Keratinocyte (primary cell): Measurements from ENCODE around the gene WDR49. TPM values are rescaled to one million over a fixed set of nuclear protein-coding genes. Genes with fewer than 3 reads are reported as not detected.

ENCODE experiments used
- DNase-seq: peaks from one replicate; pipeline ENCODE4 v3.0.0-alpha.2; 2011; ENCODE audit warnings: low read depth, missing footprints, low spot score
- FAIRE-seq: peaks from 2 replicates; lab custom pipeline; 2011; peaks lifted over from hg19 to GRCh38; lab: Jason Lieb, UNC
- H2AFZ ChIP-seq: 2 replicates; pipeline ENCODE4 v1.6.0; 2012; ENCODE audit warnings: low read length, control low read depth, inconsistent platforms; ENCODE audit not compliant: control insufficient read depth
- H3K27ac ChIP-seq: 2 replicates; pipeline ENCODE4 v1.5.1; 2011; ENCODE audit warnings: low read length; ENCODE audit not compliant: control insufficient read depth, insufficient read depth
- H3K27me3 ChIP-seq: 3 replicates; pipeline ENCODE4 v1.6.0; 2011; ENCODE audit warnings: low read length; ENCODE audit not compliant: control insufficient read depth, insufficient read depth; ENCODE audit errors: extremely low read depth
- H3K36me3 ChIP-seq, 2 experiments: 2 replicates in 1 of 2; 3 replicates in 1 of 2; pipeline ENCODE4 v1.5.1; 2011; ENCODE audit warnings: low read length in 2 of 2, mild to moderate bottlenecking in 1 of 2; ENCODE audit not compliant: control insufficient read depth in 2 of 2, insufficient read depth in 2 of 2; ENCODE audit errors: extremely low read depth in 1 of 2
- H3K4me1 ChIP-seq: 3 replicates; pipeline ENCODE4 v1.5.1; 2011; ENCODE audit warnings: low read length; ENCODE audit not compliant: control insufficient read depth, insufficient read depth; ENCODE audit errors: extremely low read depth
- H3K4me2 ChIP-seq: 3 replicates; pipeline ENCODE4 v1.6.0; 2011; ENCODE audit warnings: low read depth, low read length; ENCODE audit not compliant: control insufficient read depth, insufficient read depth; ENCODE audit errors: extremely low read depth
- H3K4me3 ChIP-seq, 3 experiments: fragments of 200-600 bp in 1 of 3; sonication (generic) in 1 of 3; 2 replicates in 2 of 3; 3 replicates in 1 of 3; pipeline ENCODE4 v1.5.1; 2011 to 2016; ENCODE audit warnings: low read length in 3 of 3, mild to moderate bottlenecking in 3 of 3, control low read depth in 2 of 3, inconsistent platforms in 1 of 3, low read depth in 1 of 3, mixed read lengths in 1 of 3, mixed run types in 1 of 3, moderate library complexity in 1 of 3; ENCODE audit not compliant: control insufficient read depth in 2 of 3, insufficient read depth in 2 of 3; ENCODE audit errors: extremely low read depth in 1 of 3
- H3K79me2 ChIP-seq: 2 replicates; pipeline ENCODE4 v1.6.0; 2012; ENCODE audit warnings: low read length; ENCODE audit not compliant: control insufficient read depth, insufficient read depth
- H3K9ac ChIP-seq: 3 replicates; pipeline ENCODE4 v1.6.0; 2011; ENCODE audit warnings: low read length; ENCODE audit not compliant: control insufficient read depth, insufficient read depth; ENCODE audit errors: extremely low read depth
- H3K9me1 ChIP-seq: 3 replicates; pipeline ENCODE4 v1.6.0; 2011; ENCODE audit warnings: low read length; ENCODE audit not compliant: control insufficient read depth, insufficient read depth; ENCODE audit errors: extremely low read depth
- H3K9me3 ChIP-seq: 2 replicates; pipeline ENCODE4 v1.5.1; 2012; ENCODE audit warnings: low read depth, low read length; ENCODE audit not compliant: control insufficient read depth
- H4K20me1 ChIP-seq: 3 replicates; pipeline ENCODE4 v1.6.0; 2011; ENCODE audit warnings: low read length; ENCODE audit not compliant: control insufficient read depth, insufficient read depth; ENCODE audit errors: extremely low read depth
- CTCF ChIP-seq, 3 experiments: IDR thresholded peaks in 1 of 3; conservative IDR thresholded peaks in 1 of 3; optimal IDR thresholded peaks in 1 of 3; 2 replicates in 2 of 3; 3 replicates in 1 of 3; pipeline versions ENCODE3 to v1.5.1; 2011; ENCODE audit warnings: low read length in 3 of 3, mild to moderate bottlenecking in 3 of 3, moderate library complexity in 2 of 3, control low read depth in 1 of 3, inconsistent platforms in 1 of 3; ENCODE audit not compliant: insufficient read depth in 2 of 3; ENCODE audit errors: extremely low read depth in 1 of 3
- EZH2 ChIP-seq: IDR thresholded peaks from one replicate; pipeline ENCODE4 v1.6.1; 2012; ENCODE audit warnings: inconsistent platforms, mild to moderate bottlenecking, low read length, moderate library complexity
- dilution Hi-C: fragments of 300-500 bp; cut with MboI; formaldehyde crosslinking; loops from one replicate; pipeline ENCODE4 v1.7.0; 2020; ENCODE audit warnings: low sequenced_read_pairs; ENCODE audit not compliant: extremely low pct_ligation_motif_present
- polyA plus RNA-seq, 5 experiments: library from polyadenylated mRNA; depleted of rRNA in 3 of 5; stranded (reverse) in 3 of 5; stranded (forward) in 1 of 5; unstranded in 1 of 5; fragments of >200 nt; gene quantifications; 1 replicate in 1 of 5; 2 replicates in 3 of 5; 3 replicates in 1 of 5; pipeline versions ENCODE4 v1.2.1 to v1.2.3, GENCODE V29; 2011 to 2012; ENCODE audit warnings: missing spikeins in 2 of 5, low read depth in 1 of 5, low replicate concordance in 1 of 5

The WDR49 gene
- polyA plus RNA-seq, 1 donor (not counting 4 experiments of a cell fraction or from before 2014, with no cell fraction given), result not detected

GRCh38 chr3:167662919-167663400, 9.2 kb upstream of the WDR49 start:
- dilution Hi-C loops, result no loop called here
- no peak for DNase-seq
- no peaks in the 10 kb centered on the region for H3K79me2 ChIP-seq

GRCh38 chr3:167657684-167658225, 4.0 kb upstream of the WDR49 start:
- Histone ChIP-seq H4K20me1 (no peaks in the 10 kb centered on the region), H3K9me3 (no peaks in the 10 kb centered on the region), H3K4me2 (no peak overlapping the region), H3K79me2 (no peaks in the 10 kb centered on the region), H3K36me3 (no peaks in the 10 kb centered on the region), H3K9ac (no peak overlapping the region), H3K27ac (no peak overlapping the region), H3K4me1 (no peaks in the 10 kb centered on the region), H3K27me3 (no peaks in the 10 kb centered on the region), H3K4me3 (no peak overlapping the region), H2AFZ (no peak overlapping the region), H3K9me1 (no peaks in the 10 kb centered on the region)
- DNase-seq (no peak), FAIRE-seq (no peak)
- dilution Hi-C loops, result no loop called here
- no peak for TF ChIP-seq EZH2
- no peak for TF ChIP-seq CTCF (optimal IDR thresholded peaks at IDR 0.05 in 1 of 3, IDR thresholded peaks at IDR 0.05 in 1 of 3, conservative IDR thresholded peaks at IDR 0.05 in 1 of 3; ENCODE audit: extremely low read depth in 1 of 3, insufficient read depth in 2 of 3, low read length in 3 of 3)

More at GRCh38 chr3:167662919-167663400, 9.2 kb upstream of the WDR49 start:
- Histone ChIP-seq H4K20me1 (no peaks in the 10 kb centered on the region), H3K9me3 (no peaks in the 10 kb centered on the region), H3K27ac (no peak overlapping the region), H3K4me1 (no peaks in the 10 kb centered on the region), H3K4me2 (no peak overlapping the region), H3K9me1 (no peaks in the 10 kb centered on the region), H3K27me3 (no peaks in the 10 kb centered on the region), H3K4me3 (no peak overlapping the region), H3K36me3 (no peaks in the 10 kb centered on the region), H2AFZ (no peak overlapping the region), H3K9ac (no peak overlapping the region)
- no peak for FAIRE-seq
- no peak for TF ChIP-seq EZH2
- TF ChIP-seq CTCF (optimal IDR thresholded peaks at IDR 0.05 in 1 of 3, IDR thresholded peaks at IDR 0.05 in 1 of 3, conservative IDR thresholded peaks at IDR 0.05 in 1 of 3; ENCODE audit: extremely low read depth in 1 of 3, insufficient read depth in 2 of 3, low read length in 3 of 3), result no peak
